SK-MEL-5 (cell line): ENCODE measurements around the gene PRAMEF20. TPM values are rescaled to one million over a fixed set of nuclear protein-coding genes. Genes with fewer than 3 reads are reported as not detected.
A peak's percentile ranks its signal among the peaks of the same experiment; 100 is the strongest.

Experiments
- DNase-seq: peaks from one replicate; pipeline ENCODE4 v3.0.0-alpha.2; 2016; ENCODE audit warnings: low read depth, low spot score
- in situ Hi-C: cut with HindIII; loops from 2 replicates; pipeline ENCODE4 v1.10.0; 2016; ENCODE audit warnings: low sequenced_read_pairs, high pct_unique_total_duplicates, low pct_unique_long_range_greater_than_20kb
- total RNA-seq: library from RNA; depleted of rRNA; stranded (reverse); fragments of >200 nt; shearing (Covaris generic); gene quantifications from 2 replicates; pipeline ENCODE4 v1.2.3, GENCODE V29; 2014; rRNA removed

Gene PRAMEF20
- total RNA-seq, 1 experiment from 2014 or later = not detected

GRCh38 chr1:13450204-13450603 is 40.0 kb downstream of the PRAMEF20 start:
- in situ Hi-C loops = no loop called here
- no peak for DNase-seq

GRCh38 chr1:13451399-13451965 is 41.2 kb downstream of the PRAMEF20 start:
- DNase-seq = peak; percentile 20
- in situ Hi-C loops = no loop called here

GRCh38 chr1:13456904-13457532 is 46.8 kb downstream of the PRAMEF20 start:
- in situ Hi-C loops = no loop called here
- DNase-seq = no peak

- in situ Hi-C loops = no loop called here
- peak; percentile 8 for DNase-seq
These were observed 51.7 kb downstream of the PRAMEF20 start for GRCh38 chr1:13461977-13462376.

GRCh38 chr1:13462682-13463081 is 52.4 kb downstream of the PRAMEF20 start:
- in situ Hi-C loops = no loop called here
- no peak for DNase-seq

- DNase-seq = no peak
- in situ Hi-C loops = no loop called here
These were observed 55.3 kb downstream of the PRAMEF20 start for GRCh38 chr1:13465515-13465914.

GRCh38 chr1:13469343-13469742 is 59.1 kb downstream of the PRAMEF20 start:
- peak; percentile 26 for DNase-seq
- in situ Hi-C loops = no loop called here

Other genes with a start within 250 kb of the PRAMEF20 start
- gene HNRNPCL4, start 244.8 kb upstream of the PRAMEF20 start, total RNA-seq = not detected in 2 replicates
- gene PRAMEF9, start 238.6 kb upstream of the PRAMEF20 start, total RNA-seq = not detected in 2 replicates
- not detected in 2 replicates for gene PRAMEF13, start 209.0 kb upstream of the PRAMEF20 start, total RNA-seq
- gene PRAMEF18, start 184.3 kb upstream of the PRAMEF20 start, total RNA-seq = not detected in 2 replicates
- gene PRAMEF5, start 156.3 kb upstream of the PRAMEF20 start, total RNA-seq = not detected in 2 replicates
- not detected in 2 replicates for gene PRAMEF8, start 125.3 kb upstream of the PRAMEF20 start, total RNA-seq
- not detected in 2 replicates for gene PRAMEF33, start 106.9 kb upstream of the PRAMEF20 start, total RNA-seq
- gene PRAMEF15, start 94.9 kb upstream of the PRAMEF20 start, total RNA-seq = not detected in 2 replicates
- not detected in 2 replicates for gene PRAMEF14, start 63.3 kb upstream of the PRAMEF20 start, total RNA-seq
- not detected in 2 replicates for gene PRAMEF19, start 38.5 kb upstream of the PRAMEF20 start, total RNA-seq
- not detected in 2 replicates for gene PRAMEF17, start 20.8 kb upstream of the PRAMEF20 start, total RNA-seq
- not detected in 2 replicates for gene LRRC38, start 103.6 kb downstream of the PRAMEF20 start, total RNA-seq
- gene PDPN, start 173.4 kb downstream of the PRAMEF20 start, total RNA-seq = not detected in 2 replicates